ENCODE data around the gene ACKR3.

Gene ACKR3

GRCh38 chr2:236612737-236613136, 43.1 kb downstream of the ACKR3 start:
- no peak for DNase-seq (ENCODE audit: low read depth)

- no peak for DNase-seq (ENCODE audit: low read depth)
Observed at GRCh38 chr2:236613612-236614011, 44.0 kb downstream of the ACKR3 start.

DNA sequence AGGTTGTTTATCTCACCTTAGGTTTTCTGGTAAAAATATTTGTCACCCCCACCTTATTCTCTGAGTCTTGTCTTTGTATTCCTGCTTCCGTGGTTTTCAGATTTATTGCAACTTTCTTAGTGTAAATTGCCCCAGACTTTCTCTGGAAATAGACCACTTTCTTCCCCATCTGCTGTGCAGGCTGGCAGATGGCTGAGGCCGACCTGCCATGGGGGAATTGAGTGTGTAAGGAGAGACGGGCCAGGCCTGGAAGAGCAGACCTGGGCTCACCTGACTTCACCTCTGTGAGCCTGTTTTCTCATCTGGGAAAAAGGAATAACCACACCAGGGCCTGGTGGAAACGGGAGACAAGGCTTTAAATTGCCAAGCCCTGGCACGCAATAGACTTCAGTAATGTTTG, 44.9 kb downstream of the ACKR3 start:
- DNase-seq (ENCODE audit: low read depth): no peak

- no peak for DNase-seq (ENCODE audit: low read depth)
Observed at GRCh38 chr2:236616031-236616430, 46.4 kb downstream of the ACKR3 start.

DNA sequence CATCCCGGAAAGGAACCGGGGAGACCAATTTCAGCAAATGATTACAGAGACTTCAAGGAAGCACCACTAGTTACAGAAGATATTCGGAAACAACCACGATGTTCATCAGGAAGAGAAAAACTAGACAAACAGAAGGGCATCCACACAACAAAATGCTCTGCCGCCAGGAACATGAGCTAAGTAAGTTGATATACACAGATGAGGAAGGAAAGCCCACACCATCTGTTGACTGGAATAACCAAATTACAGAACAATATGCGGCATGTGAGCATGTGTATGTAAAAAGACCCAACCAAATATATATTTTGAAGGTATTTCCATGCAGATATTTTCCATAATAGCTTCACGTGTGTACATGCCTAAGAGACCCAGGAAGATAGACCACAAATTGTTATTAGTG, 47.0 kb downstream of the ACKR3 start:
- DNase-seq (ENCODE audit: low read depth): no peak

GRCh38 chr2:236617221-236617737, 47.7 kb downstream of the ACKR3 start:
- DNase-seq (ENCODE audit: low read depth): no peak

GRCh38 chr2:236617796-236618195, 48.2 kb downstream of the ACKR3 start:
- DNase-seq (ENCODE audit: low read depth): no peak

GRCh38 chr2:236618370-236618769, 48.7 kb downstream of the ACKR3 start:
- DNase-seq (ENCODE audit: low read depth): no peak

DNA sequence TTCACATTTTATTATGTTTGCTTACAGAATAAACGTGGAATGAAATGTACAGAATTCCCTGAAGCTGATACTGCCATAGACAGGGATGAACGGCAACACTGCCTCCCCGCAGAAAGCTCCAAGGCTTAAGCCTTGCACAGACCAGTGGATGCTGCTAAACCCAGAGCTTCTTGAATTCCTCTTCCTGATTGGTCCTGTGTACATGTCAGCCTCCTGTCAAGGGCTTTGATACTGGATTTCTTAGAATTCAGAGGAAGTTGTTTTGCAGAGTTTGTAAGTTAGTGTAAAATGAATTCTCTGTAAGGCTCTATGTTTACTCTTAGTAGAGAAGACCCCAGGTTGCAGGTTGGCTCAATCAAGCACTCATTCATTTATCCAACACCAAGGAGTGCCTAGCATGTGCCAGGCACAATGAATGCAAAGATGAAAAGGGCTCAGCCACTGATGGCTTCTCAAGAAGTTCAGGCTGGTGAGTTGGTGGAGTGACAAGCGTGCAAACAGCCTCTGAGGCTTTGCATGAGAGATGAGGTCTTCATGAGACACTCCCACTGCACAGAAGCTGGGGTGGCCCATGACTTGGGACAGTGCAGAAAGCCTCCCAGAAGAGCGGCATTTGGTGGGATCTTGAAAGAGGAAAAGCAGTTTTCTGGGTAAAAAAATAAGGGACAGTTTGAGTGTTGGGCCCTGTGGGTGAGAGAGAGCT, 50.4 kb downstream of the ACKR3 start:
- DNase-seq (ENCODE audit: low read depth): no peak

DNA sequence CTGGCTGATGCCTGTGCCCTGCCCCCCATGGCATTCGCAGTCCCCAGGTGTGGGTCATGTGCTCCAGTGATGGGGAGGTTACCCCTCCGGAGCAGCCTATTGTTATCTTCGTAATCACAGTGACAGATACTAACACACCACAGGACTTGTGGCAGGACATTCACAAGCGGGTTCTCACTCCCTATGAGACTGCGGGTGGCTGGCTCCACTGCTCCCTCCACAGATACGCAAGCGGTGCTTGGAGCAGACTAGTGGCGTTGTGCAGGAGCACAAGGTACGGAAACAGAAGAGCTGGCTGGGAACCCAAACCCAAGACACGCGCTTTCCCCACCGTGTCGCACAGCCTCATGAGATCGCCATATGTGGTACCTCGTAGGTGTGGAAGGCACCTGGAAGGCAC, 52.2 kb downstream of the ACKR3 start:
- DNase-seq (ENCODE audit: low read depth): no peak

GRCh38 chr2:236622201-236622600, 52.6 kb downstream of the ACKR3 start:
- no peak for DNase-seq (ENCODE audit: low read depth)

DNA sequence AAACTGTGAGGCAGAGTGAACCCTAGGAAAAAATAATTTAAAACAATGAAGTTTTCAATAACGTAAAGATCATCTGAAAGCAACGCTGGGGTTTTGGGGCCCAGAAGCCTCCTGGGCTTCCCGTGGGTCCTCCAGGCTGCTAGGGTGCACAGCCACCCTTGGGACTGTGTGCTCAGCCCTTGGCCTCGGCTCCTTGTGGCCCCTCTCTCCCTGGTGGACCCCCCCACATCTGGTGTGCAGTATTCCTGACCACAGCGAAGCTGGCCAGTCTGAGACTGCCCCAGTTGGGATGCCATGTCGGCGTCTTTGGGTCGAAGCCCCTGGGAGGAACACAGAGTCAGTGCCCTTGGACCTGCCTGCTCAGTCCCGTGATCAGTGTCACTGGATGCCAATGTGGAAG, 53.0 kb downstream of the ACKR3 start:
- DNase-seq (ENCODE audit: low read depth): no peak

DNA sequence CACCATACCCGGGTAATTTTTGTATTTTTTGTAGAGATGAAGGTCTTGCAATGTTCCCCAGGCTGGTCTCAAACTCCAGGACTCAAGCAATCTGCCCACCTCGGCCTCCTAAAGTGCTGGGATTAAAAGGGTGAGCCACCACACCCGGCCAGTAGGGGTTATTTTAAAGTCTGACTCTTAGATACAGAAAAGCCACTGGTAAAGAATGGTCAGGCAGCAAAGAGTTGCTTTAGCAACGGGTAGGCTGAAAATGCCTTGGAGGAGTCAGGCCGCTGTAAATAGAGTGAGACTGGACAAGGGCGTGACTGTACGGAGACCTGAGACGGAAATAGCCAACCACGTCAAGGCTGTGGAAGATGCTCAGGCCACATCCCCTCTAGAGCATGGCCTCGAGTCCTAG, 54.2 kb downstream of the ACKR3 start:
- no peak for DNase-seq (ENCODE audit: low read depth)

DNA sequence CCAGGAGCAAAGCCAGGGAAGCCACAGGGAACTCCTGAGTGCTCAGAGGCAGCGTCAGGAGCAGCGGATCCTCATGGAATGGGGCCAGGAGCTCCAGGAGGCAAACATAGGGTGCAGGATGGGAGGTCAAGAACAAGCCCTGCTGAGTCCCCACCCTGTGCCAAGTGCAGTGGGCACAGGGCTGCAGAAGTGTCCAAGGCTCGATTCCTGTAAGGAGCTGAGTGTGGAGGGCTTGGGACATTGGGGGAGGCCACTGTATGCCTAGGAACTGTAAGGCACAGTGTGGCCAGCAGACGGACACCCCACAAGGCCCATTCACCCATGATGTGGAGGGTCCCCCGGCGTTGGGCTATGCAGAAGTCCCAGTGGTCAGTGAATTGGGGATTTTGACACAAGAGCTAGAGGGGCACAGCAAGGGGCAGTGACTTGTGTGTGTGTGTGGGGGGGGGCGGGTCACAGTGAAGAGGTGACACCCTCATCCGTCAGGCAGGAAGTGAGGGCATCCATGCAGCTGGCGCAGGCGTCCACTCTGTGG, 55.6 kb downstream of the ACKR3 start:
- no peak for DNase-seq (ENCODE audit: low read depth)

- DNase-seq (ENCODE audit: low read depth): no peak
Observed at GRCh38 chr2:236626391-236627150, 56.9 kb downstream of the ACKR3 start.

GRCh38 chr2:236627193-236627592, 57.6 kb downstream of the ACKR3 start:
- no peak for DNase-seq (ENCODE audit: low read depth)

DNA sequence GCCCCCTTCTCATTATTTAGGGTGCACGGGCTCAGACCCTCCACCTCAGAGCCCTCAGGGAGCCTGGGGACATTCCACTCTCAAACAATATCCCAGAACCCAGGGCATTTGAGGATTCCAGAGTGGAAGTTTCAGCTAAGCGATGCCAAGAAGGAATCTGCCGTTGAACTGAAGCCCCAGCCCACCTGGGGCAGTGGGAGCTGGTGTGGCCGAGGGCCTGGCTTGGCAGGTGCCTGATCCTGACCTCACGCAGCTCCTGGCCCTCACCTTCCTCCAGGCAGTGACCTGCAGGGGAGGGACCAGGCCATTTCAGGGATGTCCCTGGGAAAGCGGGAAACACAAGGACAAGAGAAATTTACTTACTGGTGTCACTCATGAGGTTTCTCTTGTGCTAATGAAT, 58.2 kb downstream of the ACKR3 start:
- DNase-seq (ENCODE audit: low read depth): no peak

DNA sequence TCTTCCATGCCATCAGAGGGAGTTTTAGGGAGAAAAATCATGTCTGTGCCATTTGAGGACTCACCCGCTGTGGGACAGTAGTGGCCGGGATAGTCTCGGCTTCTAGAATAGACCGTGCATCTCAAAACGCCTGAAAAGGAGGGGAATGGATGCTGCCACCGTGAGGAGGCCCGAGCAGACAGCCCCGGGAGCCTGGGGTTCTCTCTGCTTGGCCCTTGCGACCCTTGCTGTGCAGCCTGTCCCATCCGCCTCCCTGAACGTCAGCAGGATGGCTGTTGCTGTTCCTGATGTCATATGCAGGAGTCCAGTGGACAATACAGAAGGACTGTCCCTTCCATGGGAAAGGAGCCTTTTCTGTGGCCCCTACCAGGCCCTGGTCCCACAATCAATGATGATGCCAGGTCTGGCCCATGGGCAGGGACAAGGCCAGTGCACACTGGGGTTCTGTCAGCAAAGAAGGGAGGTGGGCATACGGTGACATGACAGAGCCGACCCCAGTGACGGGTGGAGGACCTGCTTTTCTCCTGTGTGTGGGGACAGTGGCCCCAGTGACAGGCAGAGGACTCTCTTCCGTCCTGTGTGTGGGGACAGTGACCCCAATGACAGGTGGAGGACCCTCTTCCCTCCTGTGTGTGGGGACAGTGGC, 58.8 kb downstream of the ACKR3 start:
- DNase-seq (ENCODE audit: low read depth): no peak

- no peak for DNase-seq (ENCODE audit: low read depth)
Observed at GRCh38 chr2:236628981-236629605, 59.5 kb downstream of the ACKR3 start.

DNA sequence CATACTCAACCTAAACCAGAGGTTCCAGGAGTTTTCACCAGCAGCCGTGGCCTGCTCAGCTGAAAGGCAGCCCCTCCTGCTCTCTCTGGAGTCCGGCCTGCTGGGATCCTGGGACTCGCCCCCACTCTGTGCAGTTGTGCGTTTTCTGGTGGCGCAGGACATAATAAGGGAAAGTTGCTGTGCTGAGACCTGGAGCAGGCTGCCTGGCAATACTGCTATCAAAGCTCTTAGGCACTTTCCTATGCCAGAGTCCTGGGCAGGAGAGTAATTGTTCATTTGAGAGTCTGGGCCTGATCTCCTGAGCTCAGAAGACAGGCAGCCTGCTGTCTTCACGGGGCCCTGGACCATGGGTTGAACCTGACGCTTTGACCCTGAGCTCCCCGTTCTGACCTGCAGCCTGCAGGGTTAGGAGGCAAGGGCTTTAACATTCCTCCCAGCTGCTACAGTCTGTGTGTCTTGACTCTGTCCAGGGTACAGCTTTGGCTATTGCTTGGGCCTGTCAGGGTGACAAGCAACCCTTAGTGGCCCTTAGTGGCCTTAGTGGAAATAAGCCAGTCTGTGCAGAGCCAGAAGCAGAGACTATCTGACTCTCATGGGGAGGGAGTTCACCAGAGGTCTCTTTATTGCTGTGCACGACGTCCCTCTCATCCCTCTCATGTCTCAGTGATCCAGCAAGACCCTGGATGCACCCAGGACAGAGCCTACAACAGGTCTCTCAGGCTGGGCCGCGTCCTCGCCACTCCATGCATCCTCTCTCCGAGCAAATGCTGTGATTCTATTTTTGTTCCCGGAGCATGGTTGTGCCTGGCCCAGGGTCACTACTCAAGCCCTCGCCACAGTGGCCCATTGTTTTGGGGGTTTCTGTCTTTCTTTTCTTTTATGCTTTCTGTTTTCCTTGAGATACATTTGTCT, 60.6 kb downstream of the ACKR3 start:
- no peak for DNase-seq (ENCODE audit: low read depth)

- no peak for DNase-seq (ENCODE audit: low read depth)
Observed at GRCh38 chr2:236631281-236631855, 61.7 kb downstream of the ACKR3 start.

Measured in stimulated activated CD4-positive, alpha-beta T cell treated with anti-CD3 and anti-CD28 coated beads, Interleukin-2, amount 100 ng/mL, for 4 hours (primary cell).